ENCODE data around the gene FBXL19. TPM values are rescaled to one million over a fixed set of nuclear protein-coding genes. Genes with fewer than 3 reads are reported as not detected.
A peak's percentile ranks its signal among the peaks of the same experiment; 100 is the strongest.

FBXL19 gene
- polyA plus RNA-seq, 1 donor from 2014 or later: 99.6 TPM

- peak overlapping the region; percentile 87 for H3K4me3 ChIP-seq (ENCODE audit: low read length)
- no peaks in the 10 kb centered on the region for H3K9me2 ChIP-seq (ENCODE audit: insufficient read depth, low read length)
- H3K9ac ChIP-seq (ENCODE audit: low read length): peak overlapping the region; percentile 76
- H3K79me2 ChIP-seq (replicated peaks; ENCODE audit: insufficient read depth, low read length): peaks cover 11% of the 10 kb centered on the region
- H4K20me1 ChIP-seq (ENCODE audit: insufficient read depth): no peaks in the 10 kb centered on the region
- peak overlapping the region; percentile 94 for H3K27ac ChIP-seq (ENCODE audit: low read length)
- no peaks in the 10 kb centered on the region for H3K36me3 ChIP-seq (ENCODE audit: insufficient read depth, low read length)
- H2AFZ ChIP-seq (ENCODE audit: low read depth, low read length): no peak overlapping the region
- H3F3A ChIP-seq (ENCODE audit: insufficient read depth, low read length, poor library complexity, severe bottlenecking): no peaks in the 10 kb centered on the region
- H3K4me2 ChIP-seq (ENCODE audit: low read length): no peak overlapping the region
- no peaks in the 10 kb centered on the region for H3K9me3 ChIP-seq (ENCODE audit: low read length)
- TF ChIP-seq MXI1 (conservative IDR thresholded peaks at IDR 0.05; ENCODE audit: poor library complexity, severe bottlenecking) (no peak), EP300 (conservative IDR thresholded peaks at IDR 0.05; ENCODE audit: poor library complexity, severe bottlenecking) (no peak), RAD21 (conservative IDR thresholded peaks at IDR 0.05) (no peak), TAF1 (IDR thresholded peaks at IDR 0.05; ENCODE audit: low read depth) (no peak), POLR2AphosphoS5 (IDR thresholded peaks at IDR 0.05) (no peak), SMC3 (conservative IDR thresholded peaks at IDR 0.05; ENCODE audit: poor library complexity) (no peak), EZH2 (IDR thresholded peaks at IDR 0.05; ENCODE audit: borderline replicate concordance, insufficient read depth, low read length, poor library complexity, severe bottlenecking) (no peak)
- TF ChIP-seq, protein P1, sequence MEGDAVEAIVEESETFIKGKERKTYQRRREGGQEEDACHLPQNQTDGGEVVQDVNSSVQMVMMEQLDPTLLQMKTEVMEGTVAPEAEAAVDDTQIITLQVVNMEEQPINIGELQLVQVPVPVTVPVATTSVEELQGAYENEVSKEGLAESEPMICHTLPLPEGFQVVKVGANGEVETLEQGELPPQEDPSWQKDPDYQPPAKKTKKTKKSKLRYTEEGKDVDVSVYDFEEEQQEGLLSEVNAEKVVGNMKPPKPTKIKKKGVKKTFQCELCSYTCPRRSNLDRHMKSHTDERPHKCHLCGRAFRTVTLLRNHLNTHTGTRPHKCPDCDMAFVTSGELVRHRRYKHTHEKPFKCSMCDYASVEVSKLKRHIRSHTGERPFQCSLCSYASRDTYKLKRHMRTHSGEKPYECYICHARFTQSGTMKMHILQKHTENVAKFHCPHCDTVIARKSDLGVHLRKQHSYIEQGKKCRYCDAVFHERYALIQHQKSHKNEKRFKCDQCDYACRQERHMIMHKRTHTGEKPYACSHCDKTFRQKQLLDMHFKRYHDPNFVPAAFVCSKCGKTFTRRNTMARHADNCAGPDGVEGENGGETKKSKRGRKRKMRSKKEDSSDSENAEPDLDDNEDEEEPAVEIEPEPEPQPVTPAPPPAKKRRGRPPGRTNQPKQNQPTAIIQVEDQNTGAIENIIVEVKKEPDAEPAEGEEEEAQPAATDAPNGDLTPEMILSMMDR (IDR thresholded peaks at IDR 0.05; ENCODE audit: poor library complexity, severe bottlenecking): no peak
- TF ChIP-seq, protein P2, sequence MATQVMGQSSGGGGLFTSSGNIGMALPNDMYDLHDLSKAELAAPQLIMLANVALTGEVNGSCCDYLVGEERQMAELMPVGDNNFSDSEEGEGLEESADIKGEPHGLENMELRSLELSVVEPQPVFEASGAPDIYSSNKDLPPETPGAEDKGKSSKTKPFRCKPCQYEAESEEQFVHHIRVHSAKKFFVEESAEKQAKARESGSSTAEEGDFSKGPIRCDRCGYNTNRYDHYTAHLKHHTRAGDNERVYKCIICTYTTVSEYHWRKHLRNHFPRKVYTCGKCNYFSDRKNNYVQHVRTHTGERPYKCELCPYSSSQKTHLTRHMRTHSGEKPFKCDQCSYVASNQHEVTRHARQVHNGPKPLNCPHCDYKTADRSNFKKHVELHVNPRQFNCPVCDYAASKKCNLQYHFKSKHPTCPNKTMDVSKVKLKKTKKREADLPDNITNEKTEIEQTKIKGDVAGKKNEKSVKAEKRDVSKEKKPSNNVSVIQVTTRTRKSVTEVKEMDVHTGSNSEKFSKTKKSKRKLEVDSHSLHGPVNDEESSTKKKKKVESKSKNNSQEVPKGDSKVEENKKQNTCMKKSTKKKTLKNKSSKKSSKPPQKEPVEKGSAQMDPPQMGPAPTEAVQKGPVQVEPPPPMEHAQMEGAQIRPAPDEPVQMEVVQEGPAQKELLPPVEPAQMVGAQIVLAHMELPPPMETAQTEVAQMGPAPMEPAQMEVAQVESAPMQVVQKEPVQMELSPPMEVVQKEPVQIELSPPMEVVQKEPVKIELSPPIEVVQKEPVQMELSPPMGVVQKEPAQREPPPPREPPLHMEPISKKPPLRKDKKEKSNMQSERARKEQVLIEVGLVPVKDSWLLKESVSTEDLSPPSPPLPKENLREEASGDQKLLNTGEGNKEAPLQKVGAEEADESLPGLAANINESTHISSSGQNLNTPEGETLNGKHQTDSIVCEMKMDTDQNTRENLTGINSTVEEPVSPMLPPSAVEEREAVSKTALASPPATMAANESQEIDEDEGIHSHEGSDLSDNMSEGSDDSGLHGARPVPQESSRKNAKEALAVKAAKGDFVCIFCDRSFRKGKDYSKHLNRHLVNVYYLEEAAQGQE (IDR thresholded peaks at IDR 0.05; ENCODE audit: borderline replicate concordance): no peak
- no peaks in the 10 kb centered on the region for H3K27me3 ChIP-seq (ENCODE audit: insufficient read depth, low read depth, low read length)
Measured at GRCh38 chr16:30921459-30921747, 2.0 kb upstream of the FBXL19 start.

DNA sequence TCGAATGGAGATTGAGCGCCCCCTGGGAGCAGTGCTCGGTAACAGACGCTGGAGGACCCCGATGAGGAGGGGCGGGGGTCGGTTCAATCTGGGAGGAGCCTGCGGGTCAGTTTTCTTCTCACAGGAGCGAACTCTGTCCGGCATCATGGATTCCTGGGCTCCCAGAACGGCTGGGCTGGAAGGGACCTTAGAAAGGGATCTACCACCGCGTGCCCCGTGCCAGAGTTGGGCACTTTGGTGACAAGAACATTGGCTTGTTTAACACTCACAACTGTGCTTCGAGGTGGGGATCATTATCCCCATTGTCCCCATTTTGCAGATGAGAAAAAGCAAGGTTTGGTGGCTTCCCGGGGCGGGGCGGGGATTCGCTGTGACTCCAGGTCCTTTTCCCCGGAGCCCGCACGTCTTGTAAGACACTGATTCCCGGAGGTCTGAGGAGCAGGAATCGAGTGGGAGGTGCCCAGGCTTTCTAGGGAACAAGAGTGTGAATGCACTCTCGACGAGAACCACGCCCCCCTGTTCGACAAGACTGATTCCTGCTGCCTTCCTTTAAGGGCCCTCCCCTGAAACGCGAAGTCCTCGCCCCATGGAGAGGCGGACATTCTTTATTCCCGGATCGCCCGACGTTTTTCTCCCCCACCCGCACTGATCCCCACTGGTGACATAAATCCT, 1.5 kb upstream of the FBXL19 start:
- Histone ChIP-seq H3K4me3 (ENCODE audit: low read length) (peak overlapping the region; percentile 87), H4K20me1 (ENCODE audit: insufficient read depth) (no peaks in the 10 kb centered on the region), H3K9me2 (ENCODE audit: insufficient read depth, low read length) (no peaks in the 10 kb centered on the region), H3K9me3 (ENCODE audit: low read length) (no peaks in the 10 kb centered on the region), H3K4me2 (ENCODE audit: low read length) (peak overlapping the region; percentile 60), H3K79me2 (replicated peaks; ENCODE audit: insufficient read depth, low read length) (peaks cover 11% of the 10 kb centered on the region), H3K9ac (ENCODE audit: low read length) (peak overlapping the region; percentile 76), H2AFZ (ENCODE audit: low read depth, low read length) (peak overlapping the region; percentile 51), H3F3A (ENCODE audit: insufficient read depth, low read length, poor library complexity, severe bottlenecking) (no peaks in the 10 kb centered on the region), H3K27me3 (ENCODE audit: insufficient read depth, low read depth, low read length) (no peaks in the 10 kb centered on the region), H3K36me3 (ENCODE audit: insufficient read depth, low read length) (no peaks in the 10 kb centered on the region), H3K27ac (ENCODE audit: low read length) (peak overlapping the region; percentile 94)
- peak; percentile 92 for TF ChIP-seq RAD21 (conservative IDR thresholded peaks at IDR 0.05)
- TF ChIP-seq TAF1 (IDR thresholded peaks at IDR 0.05; ENCODE audit: low read depth): peak; percentile 60
- peak; percentile 14 for TF ChIP-seq MXI1 (conservative IDR thresholded peaks at IDR 0.05; ENCODE audit: poor library complexity, severe bottlenecking)
- peak; percentile 86 for TF ChIP-seq SMC3 (conservative IDR thresholded peaks at IDR 0.05; ENCODE audit: poor library complexity)
- TF ChIP-seq, protein P2 (IDR thresholded peaks at IDR 0.05; ENCODE audit: borderline replicate concordance): no peak
- TF ChIP-seq, protein P1 (IDR thresholded peaks at IDR 0.05; ENCODE audit: poor library complexity, severe bottlenecking): peak; percentile 96
- TF ChIP-seq POLR2AphosphoS5 (IDR thresholded peaks at IDR 0.05): peak; percentile 41
- no peak for TF ChIP-seq EP300 (conservative IDR thresholded peaks at IDR 0.05; ENCODE audit: poor library complexity, severe bottlenecking)

Measured in neural cell (in vitro differentiated cells).